CD14-positive monocyte (primary cell): ENCODE measurements around the gene CREB1. TPM values are rescaled to one million over a fixed set of nuclear protein-coding genes. Genes with fewer than 3 reads are reported as not detected.
A peak's percentile ranks its signal among the peaks of the same experiment; 100 is the strongest.

ENCODE experiments used
- DNase-seq, 3 donors: peaks; one replicate each; pipeline ENCODE4 v3.0.0-alpha.2; 2011 to 2022
- H2AFZ ChIP-seq: 2 replicates; pipeline ENCODE4 v1.6.0; 2012; ENCODE audit warnings: mild to moderate bottlenecking, low read depth, low read length, inconsistent platforms; ENCODE audit not compliant: insufficient read depth, poor library complexity, severe bottlenecking
- H3K27ac ChIP-seq, 2 donors: 1 replicate in 1 of 2; 2 replicates in 1 of 2; pipeline ENCODE4 v1.5.1; 2012 to 2013; ENCODE audit warnings: low read length in 2 of 2, control low read depth in 1 of 2, inconsistent platforms in 1 of 2, low read depth in 1 of 2, mild to moderate bottlenecking in 1 of 2
- H3K27me3 ChIP-seq, 2 donors: one replicate each; pipeline versions ENCODE4 v1.6.0 to v1.6.1; 2011 to 2013; ENCODE audit warnings: low read length in 2 of 2; ENCODE audit not compliant: control insufficient read depth in 2 of 2, insufficient read depth in 2 of 2
- H3K36me3 ChIP-seq, 2 donors: replicated peaks in 1 of 2; 1 replicate in 1 of 2; 2 replicates in 1 of 2; pipeline versions ENCODE4 v1.5.1 to v1.6.1; 2012 to 2013; ENCODE audit warnings: low read length in 2 of 2, control low read depth in 1 of 2, inconsistent platforms in 1 of 2, mild to moderate bottlenecking in 1 of 2; ENCODE audit not compliant: insufficient read depth in 2 of 2, control insufficient read depth in 1 of 2
- H3K4me1 ChIP-seq, 2 donors: 1 replicate in 1 of 2; 2 replicates in 1 of 2; pipeline versions ENCODE4 v1.5.1 to v1.6.1; 2012 to 2013; ENCODE audit warnings: low read length in 2 of 2, control low read depth in 1 of 2, inconsistent platforms in 1 of 2, mild to moderate bottlenecking in 1 of 2, moderate library complexity in 1 of 2; ENCODE audit not compliant: insufficient read depth in 2 of 2, control insufficient read depth in 1 of 2
- H3K4me2 ChIP-seq: replicated peaks from 2 replicates; pipeline ENCODE3; 2012; ENCODE audit warnings: low read length, moderate library complexity, mild to moderate bottlenecking; ENCODE audit not compliant: poor library complexity, severe bottlenecking; ENCODE audit errors: extremely low read depth
- H3K4me3 ChIP-seq, 3 experiments: fragments of 200-600 bp in 1 of 3; sonication (generic) in 1 of 3; replicated peaks in 1 of 3; 1 replicate in 2 of 3; 2 replicates in 1 of 3; pipeline ENCODE4 v1.5.1; 2011 to 2013; ENCODE audit warnings: low read length in 3 of 3, mild to moderate bottlenecking in 3 of 3, control low read depth in 2 of 3, low read depth in 2 of 3, inconsistent platforms in 1 of 3, moderate library complexity in 1 of 3
- H3K79me2 ChIP-seq: 2 replicates; pipeline ENCODE4 v1.6.0; 2012; ENCODE audit warnings: mild to moderate bottlenecking, control low read depth, inconsistent platforms, low read length, moderate library complexity; ENCODE audit not compliant: insufficient read depth
- H3K9ac ChIP-seq: 2 replicates; pipeline ENCODE4 v1.6.0; 2017; ENCODE audit warnings: low read length, mild to moderate bottlenecking; ENCODE audit not compliant: insufficient read depth, poor library complexity, severe bottlenecking
- H3K9me3 ChIP-seq, 2 donors: replicated peaks in 1 of 2; 1 replicate in 1 of 2; 2 replicates in 1 of 2; pipeline versions ENCODE4 v1.5.1 to v1.6.1; 2012 to 2013; ENCODE audit warnings: low read length in 2 of 2, control low read depth in 1 of 2; ENCODE audit not compliant: control insufficient read depth in 1 of 2, insufficient read depth in 1 of 2
- H4K20me1 ChIP-seq: 2 replicates; pipeline ENCODE4 v1.6.0; 2012; ENCODE audit warnings: mild to moderate bottlenecking, low read length, control low read depth, moderate library complexity; ENCODE audit not compliant: insufficient read depth
- H3K27ac Mint-ChIP-seq, 7 donors: one replicate each; pipeline ENCODE4 v1.8.0; 2020; ENCODE audit warnings: mild to moderate bottlenecking in 7 of 7, mixed read lengths in 7 of 7, moderate library complexity in 6 of 7, inconsistent platforms in 2 of 7
- H3K27me3 Mint-ChIP-seq, 3 donors: one replicate each; pipeline ENCODE4 v1.8.0; 2021 to 2022; ENCODE audit warnings: low read depth in 3 of 3, mild to moderate bottlenecking in 3 of 3, mixed read lengths in 3 of 3, moderate library complexity in 3 of 3, inconsistent platforms in 1 of 3
- H3K36me3 Mint-ChIP-seq, 2 donors: one replicate each; pipeline ENCODE4 v1.8.0; 2020; ENCODE audit warnings: mixed read lengths in 2 of 2, inconsistent platforms in 1 of 2, mild to moderate bottlenecking in 1 of 2
- H3K4me1 Mint-ChIP-seq: one replicate; pipeline ENCODE4 v1.8.0; 2020; ENCODE audit warnings: mild to moderate bottlenecking, mixed read lengths
- H3K4me3 Mint-ChIP-seq, 2 donors: one replicate each; pipeline ENCODE4 v1.8.0; 2020; ENCODE audit warnings: mild to moderate bottlenecking in 2 of 2, mixed read lengths in 2 of 2, moderate library complexity in 1 of 2
- H3K9me3 Mint-ChIP-seq, 7 donors: one replicate each; pipeline ENCODE4 v1.8.0; 2020 to 2022; ENCODE audit warnings: mixed read lengths in 7 of 7, mild to moderate bottlenecking in 6 of 7, moderate library complexity in 6 of 7, inconsistent platforms in 2 of 7
- whole genome bisulfite sequencing: methylation state at CpG from one replicate; pipeline ENCODE4 v1.1.5; 2013; ENCODE audit warnings: missing lambda C conversion rate; ENCODE audit not compliant: insufficient coverage; 5-methylcytosine and 5-hydroxymethylcytosine counted together
- intact Hi-C, 2 donors: fragments of 100-400 bp; cut with micrococcal nuclease; formaldehyde crosslinking; loops; one replicate each; pipeline versions ENCODE4 v1.15.0 to v1.15.1; 2023
- polyA plus RNA-seq, 3 donors: library from polyadenylated mRNA; depleted of rRNA in 1 of 3; unstranded in 2 of 3; stranded (reverse) in 1 of 3; fragments of 300-500 nt in 2 of 3; fragments of >200 nt in 1 of 3; fragmentation: Illumina TruSeq in 2 of 3; gene quantifications; 1 replicate in 2 of 3; 2 replicates in 1 of 3; pipeline ENCODE4 v1.2.3, GENCODE V29; 2012 to 2021
- TF ChIP-seq, protein P1 (sequence below): fragments of 200-600 bp; IDR thresholded peaks from one replicate; pipeline ENCODE4 v1.8.0; 2022; ENCODE audit warnings: antibody characterized with exemption, mild to moderate bottlenecking

The CREB1 gene
- polyA plus RNA-seq, 3 donors, result 43.3 to 60.5 (median 55.2) TPM

DNA sequence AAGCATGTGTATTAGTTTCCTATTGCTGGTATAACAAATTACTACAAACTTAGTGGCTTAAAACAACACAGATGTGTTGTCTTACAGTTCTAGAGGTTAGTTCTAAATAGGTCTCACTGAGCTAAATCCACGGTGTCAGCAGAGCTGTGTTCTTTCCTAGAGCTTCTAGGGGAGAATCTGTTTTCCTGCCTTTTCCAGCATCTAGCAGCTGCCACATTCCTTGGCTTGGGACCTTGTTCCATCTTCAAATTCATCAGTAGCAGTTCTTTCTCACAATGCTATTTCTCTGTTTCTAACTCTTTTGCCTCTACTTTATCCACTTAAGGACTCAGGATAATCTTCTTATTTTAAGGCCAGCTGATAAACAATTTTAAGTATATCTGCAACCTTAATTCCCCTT is 32.2 kb upstream of the CREB1 start:
- Histone ChIP-seq H3K9ac (no peak overlapping the region), H2AFZ (no peak overlapping the region), H3K36me3 (no peaks in the 10 kb centered on the region), H3K27ac (peak overlapping the region in 1 of 2 donors; percentile 85), H3K9me3 (no peaks in the 10 kb centered on the region), H3K4me3 (no peak overlapping the region), H3K27me3 (no peaks in the 10 kb centered on the region), H3K4me1 (peaks cover 58 to 65% of the 10 kb centered on the region in 2 donors), H3K4me2 (no peak overlapping the region), H4K20me1 (no peaks in the 10 kb centered on the region), H3K79me2 (no peaks in the 10 kb centered on the region)
- no peak for DNase-seq
- H3K9me3 Mint-ChIP-seq, result peaks cover 0 to 4% (median 0%) of the 10 kb centered on the region in 7 donors
- peaks cover 67% of the 10 kb centered on the region for H3K4me1 Mint-ChIP-seq
- H3K27ac Mint-ChIP-seq, result peak overlapping the region in 6 of 7 donors; percentile 10 to 99 (median 84)
- H3K27me3 Mint-ChIP-seq, result peaks cover 0 to 5% (median 5%) of the 10 kb centered on the region in 3 donors
- no CpG with 5 or more reads among the region's 1 CpG for WGBS
- peaks cover 6 to 12% of the 10 kb centered on the region in 2 donors for H3K36me3 Mint-ChIP-seq
- intact Hi-C loops, result no loop called here
- TF ChIP-seq, protein P1, sequence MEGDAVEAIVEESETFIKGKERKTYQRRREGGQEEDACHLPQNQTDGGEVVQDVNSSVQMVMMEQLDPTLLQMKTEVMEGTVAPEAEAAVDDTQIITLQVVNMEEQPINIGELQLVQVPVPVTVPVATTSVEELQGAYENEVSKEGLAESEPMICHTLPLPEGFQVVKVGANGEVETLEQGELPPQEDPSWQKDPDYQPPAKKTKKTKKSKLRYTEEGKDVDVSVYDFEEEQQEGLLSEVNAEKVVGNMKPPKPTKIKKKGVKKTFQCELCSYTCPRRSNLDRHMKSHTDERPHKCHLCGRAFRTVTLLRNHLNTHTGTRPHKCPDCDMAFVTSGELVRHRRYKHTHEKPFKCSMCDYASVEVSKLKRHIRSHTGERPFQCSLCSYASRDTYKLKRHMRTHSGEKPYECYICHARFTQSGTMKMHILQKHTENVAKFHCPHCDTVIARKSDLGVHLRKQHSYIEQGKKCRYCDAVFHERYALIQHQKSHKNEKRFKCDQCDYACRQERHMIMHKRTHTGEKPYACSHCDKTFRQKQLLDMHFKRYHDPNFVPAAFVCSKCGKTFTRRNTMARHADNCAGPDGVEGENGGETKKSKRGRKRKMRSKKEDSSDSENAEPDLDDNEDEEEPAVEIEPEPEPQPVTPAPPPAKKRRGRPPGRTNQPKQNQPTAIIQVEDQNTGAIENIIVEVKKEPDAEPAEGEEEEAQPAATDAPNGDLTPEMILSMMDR, result no peak
- no peak overlapping the region for H3K4me3 Mint-ChIP-seq

DNA sequence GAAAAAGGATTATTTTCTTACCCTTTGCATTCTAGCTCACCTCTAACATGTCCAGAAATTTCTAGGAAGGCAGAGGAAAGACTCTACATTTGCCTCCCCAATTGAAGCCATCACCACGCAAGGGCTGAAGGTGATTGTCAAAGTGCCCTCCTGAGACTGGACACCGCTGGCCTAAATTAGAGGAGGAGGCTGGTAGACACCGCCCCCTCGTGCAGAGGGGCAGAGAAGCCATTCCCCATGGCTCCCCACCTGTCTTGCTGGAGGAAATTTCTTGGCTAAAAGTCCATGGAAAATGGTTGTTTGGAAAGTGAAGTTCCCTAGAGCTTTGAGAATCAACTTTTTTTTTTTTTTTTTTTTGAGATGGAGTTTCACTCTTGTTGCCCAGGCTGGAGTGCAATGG is 31.3 kb upstream of the CREB1 start:
- Histone ChIP-seq H3K79me2 (no peaks in the 10 kb centered on the region), H4K20me1 (no peaks in the 10 kb centered on the region), H3K4me3 (peak overlapping the region in 1 of 3 experiments; percentile 62), H3K4me1 (peaks cover 59 to 65% of the 10 kb centered on the region in 2 donors), H3K9me3 (no peaks in the 10 kb centered on the region), H3K27me3 (no peaks in the 10 kb centered on the region), H3K9ac (peak overlapping the region; percentile 24), H3K4me2 (peak overlapping the region; percentile 72), H2AFZ (peak overlapping the region; percentile 33), H3K36me3 (no peaks in the 10 kb centered on the region), H3K27ac (peak overlapping the region; percentile 84 to 85)
- H3K4me3 Mint-ChIP-seq, result peak overlapping the region; percentile 49 to 84
- intact Hi-C loops, result no loop called here
- H3K27ac Mint-ChIP-seq, result peak overlapping the region; percentile 91 to 99 (median 98)
- WGBS, result 67% methylated on average over 3 of the region's 4 CpGs
- peaks cover 0 to 5% (median 5%) of the 10 kb centered on the region in 3 donors for H3K27me3 Mint-ChIP-seq
- TF ChIP-seq, protein P1, result no peak
- no peak for DNase-seq
- H3K4me1 Mint-ChIP-seq, result peaks cover 67% of the 10 kb centered on the region
- peaks cover 0 to 4% (median 0%) of the 10 kb centered on the region in 7 donors for H3K9me3 Mint-ChIP-seq
- peaks cover 7 to 12% of the 10 kb centered on the region in 2 donors for H3K36me3 Mint-ChIP-seq
